ENCODE results near the gene OR51F1. TPM values are rescaled to one million over a fixed set of nuclear protein-coding genes. Genes with fewer than 3 reads are reported as not detected.

OR51F1 gene
- total and polyA plus RNA-seq, 2 experiments from 2014 or later, result not detected

DNA sequence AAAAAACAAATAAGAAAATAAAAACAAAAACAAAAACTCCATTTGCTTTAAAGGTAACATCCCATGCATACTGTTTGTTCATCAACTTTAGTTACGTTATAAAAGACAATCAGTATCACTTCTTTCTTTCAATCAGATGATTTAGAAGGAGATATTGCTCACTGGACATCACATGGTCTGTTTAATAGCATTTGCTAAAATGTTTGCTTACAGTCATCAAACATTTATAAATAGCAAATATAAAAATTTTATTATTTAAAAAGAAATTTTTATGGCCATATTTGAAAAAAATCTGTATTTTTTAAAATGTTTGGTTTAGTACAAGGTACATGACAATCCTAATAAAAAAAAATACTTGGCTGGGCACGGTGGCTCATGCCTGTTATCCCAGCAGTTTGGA is 42.6 kb downstream of the OR51F1 start:
- no peak overlapping the region for H3K4me3 ChIP-seq
- Mint-ChIP-seq H3K4me1 (peaks cover 6% of the 10 kb centered on the region; the same call in 2 of the 3 replicates), H3K36me3 (ENCODE audit: low read depth) (no peaks in the 10 kb centered on the region), H3K27me3 (ENCODE audit: insufficient read depth, low read depth, poor library complexity) (peaks cover 2% of the 10 kb centered on the region), H3K9me3 (no peaks in the 10 kb centered on the region), H3K27ac (no peak overlapping the region), H3K4me3 (no peak overlapping the region)
- no peaks in the 10 kb centered on the region for H3F3A ChIP-seq (replicated peaks; ENCODE audit: low read depth)
- TF ChIP-seq, protein P1, sequence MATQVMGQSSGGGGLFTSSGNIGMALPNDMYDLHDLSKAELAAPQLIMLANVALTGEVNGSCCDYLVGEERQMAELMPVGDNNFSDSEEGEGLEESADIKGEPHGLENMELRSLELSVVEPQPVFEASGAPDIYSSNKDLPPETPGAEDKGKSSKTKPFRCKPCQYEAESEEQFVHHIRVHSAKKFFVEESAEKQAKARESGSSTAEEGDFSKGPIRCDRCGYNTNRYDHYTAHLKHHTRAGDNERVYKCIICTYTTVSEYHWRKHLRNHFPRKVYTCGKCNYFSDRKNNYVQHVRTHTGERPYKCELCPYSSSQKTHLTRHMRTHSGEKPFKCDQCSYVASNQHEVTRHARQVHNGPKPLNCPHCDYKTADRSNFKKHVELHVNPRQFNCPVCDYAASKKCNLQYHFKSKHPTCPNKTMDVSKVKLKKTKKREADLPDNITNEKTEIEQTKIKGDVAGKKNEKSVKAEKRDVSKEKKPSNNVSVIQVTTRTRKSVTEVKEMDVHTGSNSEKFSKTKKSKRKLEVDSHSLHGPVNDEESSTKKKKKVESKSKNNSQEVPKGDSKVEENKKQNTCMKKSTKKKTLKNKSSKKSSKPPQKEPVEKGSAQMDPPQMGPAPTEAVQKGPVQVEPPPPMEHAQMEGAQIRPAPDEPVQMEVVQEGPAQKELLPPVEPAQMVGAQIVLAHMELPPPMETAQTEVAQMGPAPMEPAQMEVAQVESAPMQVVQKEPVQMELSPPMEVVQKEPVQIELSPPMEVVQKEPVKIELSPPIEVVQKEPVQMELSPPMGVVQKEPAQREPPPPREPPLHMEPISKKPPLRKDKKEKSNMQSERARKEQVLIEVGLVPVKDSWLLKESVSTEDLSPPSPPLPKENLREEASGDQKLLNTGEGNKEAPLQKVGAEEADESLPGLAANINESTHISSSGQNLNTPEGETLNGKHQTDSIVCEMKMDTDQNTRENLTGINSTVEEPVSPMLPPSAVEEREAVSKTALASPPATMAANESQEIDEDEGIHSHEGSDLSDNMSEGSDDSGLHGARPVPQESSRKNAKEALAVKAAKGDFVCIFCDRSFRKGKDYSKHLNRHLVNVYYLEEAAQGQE (IDR thresholded peaks at IDR 0.05; ENCODE audit: unreplicated experiment), result no peak
- TF ChIP-seq ZNF331 (CRISPR knock-in tag; IDR thresholded peaks at IDR 0.05; ENCODE audit: low read depth) (no peak), NANOG (IDR thresholded peaks at IDR 0.05; ENCODE audit: borderline replicate concordance) (no peak), CREB1 (CRISPR knock-in tag; IDR thresholded peaks at IDR 0.05; ENCODE audit: low read depth) (no peak), EZH2phosphoT487 (IDR thresholded peaks at IDR 0.05; ENCODE audit: unreplicated experiment) (no peak)
- TF ChIP-seq, protein P2, sequence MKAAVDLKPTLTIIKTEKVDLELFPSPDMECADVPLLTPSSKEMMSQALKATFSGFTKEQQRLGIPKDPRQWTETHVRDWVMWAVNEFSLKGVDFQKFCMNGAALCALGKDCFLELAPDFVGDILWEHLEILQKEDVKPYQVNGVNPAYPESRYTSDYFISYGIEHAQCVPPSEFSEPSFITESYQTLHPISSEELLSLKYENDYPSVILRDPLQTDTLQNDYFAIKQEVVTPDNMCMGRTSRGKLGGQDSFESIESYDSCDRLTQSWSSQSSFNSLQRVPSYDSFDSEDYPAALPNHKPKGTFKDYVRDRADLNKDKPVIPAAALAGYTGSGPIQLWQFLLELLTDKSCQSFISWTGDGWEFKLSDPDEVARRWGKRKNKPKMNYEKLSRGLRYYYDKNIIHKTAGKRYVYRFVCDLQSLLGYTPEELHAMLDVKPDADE (IDR thresholded peaks at IDR 0.05), result no peak
- TF ChIP-seq, protein P3, sequence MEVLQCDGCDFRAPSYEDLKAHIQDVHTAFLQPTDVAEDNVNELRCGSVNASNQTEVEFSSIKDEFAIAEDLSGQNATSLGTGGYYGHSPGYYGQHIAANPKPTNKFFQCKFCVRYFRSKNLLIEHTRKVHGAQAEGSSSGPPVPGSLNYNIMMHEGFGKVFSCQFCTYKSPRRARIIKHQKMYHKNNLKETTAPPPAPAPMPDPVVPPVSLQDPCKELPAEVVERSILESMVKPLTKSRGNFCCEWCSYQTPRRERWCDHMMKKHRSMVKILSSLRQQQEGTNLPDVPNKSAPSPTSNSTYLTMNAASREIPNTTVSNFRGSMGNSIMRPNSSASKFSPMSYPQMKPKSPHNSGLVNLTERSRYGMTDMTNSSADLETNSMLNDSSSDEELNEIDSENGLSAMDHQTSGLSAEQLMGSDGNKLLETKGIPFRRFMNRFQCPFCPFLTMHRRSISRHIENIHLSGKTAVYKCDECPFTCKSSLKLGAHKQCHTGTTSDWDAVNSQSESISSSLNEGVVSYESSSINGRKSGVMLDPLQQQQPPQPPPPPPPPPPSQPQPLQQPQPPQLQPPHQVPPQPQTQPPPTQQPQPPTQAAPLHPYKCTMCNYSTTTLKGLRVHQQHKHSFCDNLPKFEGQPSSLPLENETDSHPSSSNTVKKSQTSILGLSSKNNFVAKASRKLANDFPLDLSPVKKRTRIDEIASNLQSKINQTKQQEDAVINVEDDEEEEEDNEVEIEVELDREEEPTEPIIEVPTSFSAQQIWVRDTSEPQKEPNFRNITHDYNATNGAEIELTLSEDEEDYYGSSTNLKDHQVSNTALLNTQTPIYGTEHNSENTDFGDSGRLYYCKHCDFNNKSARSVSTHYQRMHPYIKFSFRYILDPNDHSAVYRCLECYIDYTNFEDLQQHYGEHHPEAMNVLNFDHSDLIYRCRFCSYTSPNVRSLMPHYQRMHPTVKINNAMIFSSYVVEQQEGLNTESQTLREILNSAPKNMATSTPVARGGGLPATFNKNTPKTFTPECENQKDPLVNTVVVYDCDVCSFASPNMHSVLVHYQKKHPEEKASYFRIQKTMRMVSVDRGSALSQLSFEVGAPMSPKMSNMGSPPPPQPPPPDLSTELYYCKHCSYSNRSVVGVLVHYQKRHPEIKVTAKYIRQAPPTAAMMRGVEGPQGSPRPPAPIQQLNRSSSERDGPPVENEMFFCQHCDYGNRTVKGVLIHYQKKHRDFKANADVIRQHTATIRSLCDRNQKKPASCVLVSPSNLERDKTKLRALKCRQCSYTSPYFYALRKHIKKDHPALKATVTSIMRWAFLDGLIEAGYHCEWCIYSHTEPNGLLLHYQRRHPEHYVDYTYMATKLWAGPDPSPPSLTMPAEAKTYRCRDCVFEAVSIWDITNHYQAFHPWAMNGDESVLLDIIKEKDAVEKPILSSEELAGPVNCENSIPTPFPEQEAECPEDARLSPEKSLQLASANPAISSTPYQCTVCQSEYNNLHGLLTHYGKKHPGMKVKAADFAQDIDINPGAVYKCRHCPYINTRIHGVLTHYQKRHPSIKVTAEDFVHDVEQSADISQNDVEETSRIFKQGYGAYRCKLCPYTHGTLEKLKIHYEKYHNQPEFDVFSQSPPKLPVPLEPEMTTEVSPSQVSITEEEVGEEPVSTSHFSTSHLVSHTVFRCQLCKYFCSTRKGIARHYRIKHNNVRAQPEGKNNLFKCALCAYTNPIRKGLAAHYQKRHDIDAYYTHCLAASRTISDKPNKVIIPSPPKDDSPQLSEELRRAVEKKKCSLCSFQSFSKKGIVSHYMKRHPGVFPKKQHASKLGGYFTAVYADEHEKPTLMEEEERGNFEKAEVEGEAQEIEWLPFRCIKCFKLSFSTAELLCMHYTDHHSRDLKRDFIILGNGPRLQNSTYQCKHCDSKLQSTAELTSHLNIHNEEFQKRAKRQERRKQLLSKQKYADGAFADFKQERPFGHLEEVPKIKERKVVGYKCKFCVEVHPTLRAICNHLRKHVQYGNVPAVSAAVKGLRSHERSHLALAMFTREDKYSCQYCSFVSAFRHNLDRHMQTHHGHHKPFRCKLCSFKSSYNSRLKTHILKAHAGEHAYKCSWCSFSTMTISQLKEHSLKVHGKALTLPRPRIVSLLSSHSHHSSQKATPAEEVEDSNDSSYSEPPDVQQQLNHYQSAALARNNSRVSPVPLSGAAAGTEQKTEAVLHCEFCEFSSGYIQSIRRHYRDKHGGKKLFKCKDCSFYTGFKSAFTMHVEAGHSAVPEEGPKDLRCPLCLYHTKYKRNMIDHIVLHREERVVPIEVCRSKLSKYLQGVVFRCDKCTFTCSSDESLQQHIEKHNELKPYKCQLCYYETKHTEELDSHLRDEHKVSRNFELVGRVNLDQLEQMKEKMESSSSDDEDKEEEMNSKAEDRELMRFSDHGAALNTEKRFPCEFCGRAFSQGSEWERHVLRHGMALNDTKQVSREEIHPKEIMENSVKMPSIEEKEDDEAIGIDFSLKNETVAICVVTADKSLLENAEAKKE (CRISPR knock-in tag; IDR thresholded peaks at IDR 0.05), result no peak
- no peaks in the 10 kb centered on the region for H3K36me3 ChIP-seq (ENCODE audit: insufficient read depth)
- H3K27ac ChIP-seq (ENCODE audit: low read depth), result no peak overlapping the region
- no peak overlapping the region for H2AFZ ChIP-seq
- no peaks in the 10 kb centered on the region for H3K4me1 ChIP-seq (ENCODE audit: insufficient read depth)
- H3K4me2 ChIP-seq, result no peak overlapping the region
- no peaks in the 10 kb centered on the region for H4K20me1 ChIP-seq (replicated peaks; ENCODE audit: insufficient read depth)
- no peaks in the 10 kb centered on the region for H3K79me2 ChIP-seq (replicated peaks; ENCODE audit: insufficient read depth)
- DNase-seq (ENCODE audit: low spot score), result no peak
- no peak for ATAC-seq
- H3K27me3 ChIP-seq (ENCODE audit: insufficient read depth), result no peaks in the 10 kb centered on the region
- H3K9me2 ChIP-seq (ENCODE audit: insufficient read depth), result no peaks in the 10 kb centered on the region
